Neural progenitor cell (in vitro differentiated cells): ENCODE results near the gene PHTF1.

Experiments
- EZH2phosphoT487 ChIP-seq: fragments of 200-600 bp; sonication (generic); IDR thresholded peaks from 2 replicates; pipeline ENCODE4 v1.6.1; 2017; ENCODE audit warnings: antibody characterized with exemption
- TF ChIP-seq, protein P1 (sequence below): fragments of 200-600 bp; sonication (generic); IDR thresholded peaks from 2 replicates; pipeline ENCODE4 v1.5.1; 2017; ENCODE audit warnings: antibody characterized with exemption, mild to moderate bottlenecking

DNA sequence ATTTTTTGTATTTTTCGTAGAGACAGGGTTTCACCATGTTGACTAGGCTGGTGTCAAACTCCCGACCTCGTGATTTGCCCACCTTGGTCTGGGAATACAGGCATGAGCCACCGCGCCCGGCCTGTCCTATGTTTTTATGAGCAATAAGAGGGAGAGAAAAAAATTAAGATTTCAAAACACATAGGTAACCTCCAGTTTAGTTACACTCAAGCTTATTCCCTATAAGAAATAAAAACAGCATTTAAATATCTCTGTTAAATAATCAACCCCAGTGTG is 45.9 kb upstream of the PHTF1 start:
- TF ChIP-seq, protein P1, sequence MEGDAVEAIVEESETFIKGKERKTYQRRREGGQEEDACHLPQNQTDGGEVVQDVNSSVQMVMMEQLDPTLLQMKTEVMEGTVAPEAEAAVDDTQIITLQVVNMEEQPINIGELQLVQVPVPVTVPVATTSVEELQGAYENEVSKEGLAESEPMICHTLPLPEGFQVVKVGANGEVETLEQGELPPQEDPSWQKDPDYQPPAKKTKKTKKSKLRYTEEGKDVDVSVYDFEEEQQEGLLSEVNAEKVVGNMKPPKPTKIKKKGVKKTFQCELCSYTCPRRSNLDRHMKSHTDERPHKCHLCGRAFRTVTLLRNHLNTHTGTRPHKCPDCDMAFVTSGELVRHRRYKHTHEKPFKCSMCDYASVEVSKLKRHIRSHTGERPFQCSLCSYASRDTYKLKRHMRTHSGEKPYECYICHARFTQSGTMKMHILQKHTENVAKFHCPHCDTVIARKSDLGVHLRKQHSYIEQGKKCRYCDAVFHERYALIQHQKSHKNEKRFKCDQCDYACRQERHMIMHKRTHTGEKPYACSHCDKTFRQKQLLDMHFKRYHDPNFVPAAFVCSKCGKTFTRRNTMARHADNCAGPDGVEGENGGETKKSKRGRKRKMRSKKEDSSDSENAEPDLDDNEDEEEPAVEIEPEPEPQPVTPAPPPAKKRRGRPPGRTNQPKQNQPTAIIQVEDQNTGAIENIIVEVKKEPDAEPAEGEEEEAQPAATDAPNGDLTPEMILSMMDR: no peak
- TF ChIP-seq EZH2phosphoT487: no peak
